ENCODE results near the gene HSD11B1L. TPM values are rescaled to one million over a fixed set of nuclear protein-coding genes. Genes with fewer than 3 reads are reported as not detected.

The HSD11B1L gene
- total RNA-seq, 1 donor from 2014 or later, result 116 TPM

DNA sequence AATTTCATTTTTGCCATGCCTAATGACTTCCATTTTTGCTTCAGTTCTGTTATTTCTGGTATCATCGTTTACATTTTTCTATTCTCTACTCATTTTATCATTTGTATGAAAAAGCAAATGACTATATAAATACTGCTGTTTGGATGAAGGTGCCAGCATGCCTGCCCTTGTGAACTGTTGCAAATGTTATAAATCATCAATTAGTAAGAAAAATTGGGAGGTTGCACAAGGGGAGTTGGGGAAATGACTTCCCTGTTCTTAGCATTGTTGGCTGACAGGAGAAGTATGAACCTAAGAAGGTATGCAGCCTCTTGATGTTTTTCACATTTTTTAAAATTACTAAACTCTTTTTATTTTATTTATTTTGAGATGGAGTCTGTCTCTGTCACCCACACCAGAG, 42.9 kb upstream of the HSD11B1L start:
- peaks cover 13 to 16% of the 10 kb centered on the region in 2 donors for H3K36me3 ChIP-seq
- no peak for DNase-seq (ENCODE audit: low spot score in 2 of 2)
- no peaks in the 10 kb centered on the region for H3K9me3 ChIP-seq
- peaks cover 0 to 3% of the 10 kb centered on the region in 2 donors for H3K4me1 ChIP-seq
- no peak overlapping the region for H3K4me3 ChIP-seq
- TF ChIP-seq, protein P1, sequence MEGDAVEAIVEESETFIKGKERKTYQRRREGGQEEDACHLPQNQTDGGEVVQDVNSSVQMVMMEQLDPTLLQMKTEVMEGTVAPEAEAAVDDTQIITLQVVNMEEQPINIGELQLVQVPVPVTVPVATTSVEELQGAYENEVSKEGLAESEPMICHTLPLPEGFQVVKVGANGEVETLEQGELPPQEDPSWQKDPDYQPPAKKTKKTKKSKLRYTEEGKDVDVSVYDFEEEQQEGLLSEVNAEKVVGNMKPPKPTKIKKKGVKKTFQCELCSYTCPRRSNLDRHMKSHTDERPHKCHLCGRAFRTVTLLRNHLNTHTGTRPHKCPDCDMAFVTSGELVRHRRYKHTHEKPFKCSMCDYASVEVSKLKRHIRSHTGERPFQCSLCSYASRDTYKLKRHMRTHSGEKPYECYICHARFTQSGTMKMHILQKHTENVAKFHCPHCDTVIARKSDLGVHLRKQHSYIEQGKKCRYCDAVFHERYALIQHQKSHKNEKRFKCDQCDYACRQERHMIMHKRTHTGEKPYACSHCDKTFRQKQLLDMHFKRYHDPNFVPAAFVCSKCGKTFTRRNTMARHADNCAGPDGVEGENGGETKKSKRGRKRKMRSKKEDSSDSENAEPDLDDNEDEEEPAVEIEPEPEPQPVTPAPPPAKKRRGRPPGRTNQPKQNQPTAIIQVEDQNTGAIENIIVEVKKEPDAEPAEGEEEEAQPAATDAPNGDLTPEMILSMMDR (IDR thresholded peaks at IDR 0.05), result no peak
- intact Hi-C loops (cut with DNase I), result no loop called here
- H3K27me3 ChIP-seq, result no peaks in the 10 kb centered on the region
- H3K27ac ChIP-seq, result no peak overlapping the region

DNA sequence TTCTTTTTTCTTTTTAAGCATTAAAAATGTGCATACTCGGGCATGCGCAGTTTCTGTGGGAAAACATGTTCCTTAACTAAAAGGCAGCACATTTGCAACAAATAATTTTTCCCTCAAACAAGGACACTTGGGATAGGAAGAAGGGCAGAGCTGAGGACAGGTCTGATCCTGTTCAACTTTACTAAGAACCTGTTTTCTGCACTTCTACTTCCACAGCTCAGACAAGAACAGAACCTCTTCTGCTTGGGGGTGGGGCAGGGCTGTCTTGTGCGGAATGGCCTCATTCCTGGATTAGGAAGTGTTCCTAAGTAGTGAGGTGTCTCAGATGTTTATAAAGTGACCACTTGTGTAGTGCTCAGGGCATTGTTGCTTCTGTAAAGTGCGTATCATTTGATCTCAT, 39.7 kb upstream of the HSD11B1L start:
- TF ChIP-seq, protein P1 (IDR thresholded peaks at IDR 0.05), result no peak
- no peaks in the 10 kb centered on the region for H3K27me3 ChIP-seq
- H3K9me3 ChIP-seq, result no peaks in the 10 kb centered on the region
- H3K27ac ChIP-seq, result no peak overlapping the region
- no peaks in the 10 kb centered on the region for H3K4me1 ChIP-seq
- no peak overlapping the region for H3K4me3 ChIP-seq
- H3K36me3 ChIP-seq, result peaks cover 39 to 48% of the 10 kb centered on the region in 2 donors
- no peak for DNase-seq (ENCODE audit: low spot score in 2 of 2)
- intact Hi-C loops (cut with DNase I), result no loop called here

DNA sequence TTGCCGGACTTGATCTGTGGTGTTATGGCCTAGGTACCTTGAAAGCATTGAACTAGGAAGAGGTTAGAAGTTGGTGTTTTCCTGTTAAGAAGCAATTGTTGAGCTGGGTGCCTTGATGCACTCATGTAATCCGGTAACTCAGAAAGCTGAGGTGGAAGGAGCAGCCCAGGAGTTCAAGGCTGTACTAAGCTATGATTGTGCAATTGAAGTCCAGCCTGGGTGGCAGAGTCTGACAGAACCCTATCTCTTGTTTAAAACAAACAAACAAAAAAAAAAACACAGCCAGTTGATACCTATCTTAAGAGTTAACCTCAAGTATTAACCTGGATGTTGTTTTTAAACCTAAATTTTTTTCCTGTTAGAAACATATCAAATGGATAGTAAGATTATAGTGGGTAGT, 38.6 kb upstream of the HSD11B1L start:
- DNase-seq (ENCODE audit: low spot score in 2 of 2), result no peak
- Histone ChIP-seq H3K4me1 (no peaks in the 10 kb centered on the region), H3K9me3 (no peaks in the 10 kb centered on the region), H3K4me3 (no peak overlapping the region), H3K36me3 (peaks cover 46 to 58% of the 10 kb centered on the region in 2 donors), H3K27ac (no peak overlapping the region), H3K27me3 (no peaks in the 10 kb centered on the region)
- intact Hi-C loops (cut with DNase I), result no loop called here
- TF ChIP-seq, protein P1 (IDR thresholded peaks at IDR 0.05), result no peak

DNA sequence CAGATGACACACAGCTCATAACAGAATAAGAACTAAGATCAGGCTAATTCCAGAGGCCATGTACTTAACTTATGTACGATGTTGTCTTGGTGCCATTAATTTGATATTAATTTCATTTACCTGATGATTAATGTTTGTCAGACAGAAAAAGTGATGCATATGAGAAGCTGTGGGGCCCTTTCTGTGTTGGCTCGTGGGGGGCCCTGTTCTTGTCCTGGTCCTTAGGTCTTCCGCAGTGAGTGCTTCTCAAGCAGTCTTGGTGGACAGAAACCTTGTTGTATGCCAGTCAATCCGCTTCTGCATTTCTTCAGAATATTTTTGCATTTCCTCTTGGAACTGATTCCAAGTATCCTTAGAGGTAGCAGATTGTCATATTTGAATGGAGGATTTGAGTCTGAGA, 37.8 kb upstream of the HSD11B1L start:
- peaks cover 52 to 66% of the 10 kb centered on the region in 2 donors for H3K36me3 ChIP-seq
- TF ChIP-seq, protein P1 (IDR thresholded peaks at IDR 0.05), result no peak

DNA sequence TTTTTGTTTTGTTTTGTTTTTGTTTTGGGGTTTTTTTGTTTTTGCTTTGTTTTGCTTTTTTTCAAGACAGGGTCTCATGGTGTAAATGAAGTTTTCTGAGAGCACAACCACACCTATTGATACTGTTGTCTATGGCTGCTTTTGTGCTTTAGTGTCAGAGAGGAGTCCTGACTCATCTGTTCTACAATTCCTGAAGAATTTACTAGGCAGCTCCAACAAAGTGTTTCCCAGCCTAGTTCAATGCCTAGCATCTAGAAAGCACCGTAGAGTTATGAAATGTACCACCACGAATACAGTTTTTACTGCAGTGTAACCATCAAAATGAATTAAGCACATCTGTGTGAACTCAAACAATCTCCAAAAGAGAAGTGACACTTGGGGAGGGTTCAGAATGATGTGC, 36.8 kb upstream of the HSD11B1L start:
- Histone ChIP-seq H3K9me3 (no peaks in the 10 kb centered on the region), H3K4me3 (no peak overlapping the region), H3K4me1 (no peaks in the 10 kb centered on the region), H3K36me3 (peaks cover 57 to 72% of the 10 kb centered on the region in 2 donors), H3K27ac (no peak overlapping the region), H3K27me3 (no peaks in the 10 kb centered on the region)
- TF ChIP-seq, protein P1 (IDR thresholded peaks at IDR 0.05), result no peak
- DNase-seq (ENCODE audit: low spot score in 2 of 2), result no peak
- intact Hi-C loops (cut with DNase I), result no loop called here

More for the DNA sequence above, 37.8 kb upstream of the HSD11B1L start:
- H3K4me1 ChIP-seq, result no peaks in the 10 kb centered on the region
- intact Hi-C loops (cut with DNase I), result no loop called here
- no peaks in the 10 kb centered on the region for H3K27me3 ChIP-seq
- H3K27ac ChIP-seq, result no peak overlapping the region
- no peak overlapping the region for H3K4me3 ChIP-seq
- no peak for DNase-seq (ENCODE audit: low spot score in 2 of 2)
- no peaks in the 10 kb centered on the region for H3K9me3 ChIP-seq

DNA sequence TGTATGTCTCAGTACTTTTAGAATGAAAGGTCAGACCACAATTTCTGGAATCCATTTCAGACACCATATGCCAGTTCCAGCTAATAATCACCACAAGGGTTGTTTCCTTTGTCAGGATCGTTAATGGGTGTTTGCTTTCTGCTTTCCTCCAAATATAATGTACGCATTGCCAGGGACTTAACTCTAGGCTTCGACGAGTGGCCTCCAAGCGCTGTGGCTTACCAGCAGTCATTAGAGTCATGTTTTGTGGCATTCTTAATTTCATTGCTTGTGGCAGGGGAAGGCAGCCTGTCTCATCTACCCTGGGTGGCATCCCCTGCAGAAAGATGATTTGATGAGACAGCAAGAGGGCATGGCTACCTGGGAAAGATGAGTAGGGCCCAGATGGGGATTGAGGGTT, 35.4 kb upstream of the HSD11B1L start:
- intact Hi-C loops (cut with DNase I), result no loop called here
- Histone ChIP-seq H3K27ac (no peak overlapping the region), H3K36me3 (peaks cover 65 to 80% of the 10 kb centered on the region in 2 donors), H3K27me3 (no peaks in the 10 kb centered on the region), H3K9me3 (no peaks in the 10 kb centered on the region), H3K4me3 (no peak overlapping the region), H3K4me1 (no peaks in the 10 kb centered on the region)
- no peak for DNase-seq (ENCODE audit: low spot score in 2 of 2)
- TF ChIP-seq, protein P1 (IDR thresholded peaks at IDR 0.05), result no peak
